ENCODE results near the gene TNK2.

- TF ChIP-seq, protein P1, sequence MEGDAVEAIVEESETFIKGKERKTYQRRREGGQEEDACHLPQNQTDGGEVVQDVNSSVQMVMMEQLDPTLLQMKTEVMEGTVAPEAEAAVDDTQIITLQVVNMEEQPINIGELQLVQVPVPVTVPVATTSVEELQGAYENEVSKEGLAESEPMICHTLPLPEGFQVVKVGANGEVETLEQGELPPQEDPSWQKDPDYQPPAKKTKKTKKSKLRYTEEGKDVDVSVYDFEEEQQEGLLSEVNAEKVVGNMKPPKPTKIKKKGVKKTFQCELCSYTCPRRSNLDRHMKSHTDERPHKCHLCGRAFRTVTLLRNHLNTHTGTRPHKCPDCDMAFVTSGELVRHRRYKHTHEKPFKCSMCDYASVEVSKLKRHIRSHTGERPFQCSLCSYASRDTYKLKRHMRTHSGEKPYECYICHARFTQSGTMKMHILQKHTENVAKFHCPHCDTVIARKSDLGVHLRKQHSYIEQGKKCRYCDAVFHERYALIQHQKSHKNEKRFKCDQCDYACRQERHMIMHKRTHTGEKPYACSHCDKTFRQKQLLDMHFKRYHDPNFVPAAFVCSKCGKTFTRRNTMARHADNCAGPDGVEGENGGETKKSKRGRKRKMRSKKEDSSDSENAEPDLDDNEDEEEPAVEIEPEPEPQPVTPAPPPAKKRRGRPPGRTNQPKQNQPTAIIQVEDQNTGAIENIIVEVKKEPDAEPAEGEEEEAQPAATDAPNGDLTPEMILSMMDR (IDR thresholded peaks at IDR 0.05), result no peak
- no peak for TF ChIP-seq POLR2A (IDR thresholded peaks at IDR 0.05)
Measured at GRCh38 chr3:195870937-195871336, 37.4 kb downstream of the TNK2 start.

Data from adrenal gland (tissue), 5 donors.